Right kidney (tissue), 9 donors: ENCODE data around the gene SLC66A2.
"Not testable (repeated sequence)": the region's sequence is repeated elsewhere in the genome, so short reads cannot be mapped to it uniquely, and the experiment has no call there.

Experiments used
- DNase-seq: peaks from one replicate; pipeline ENCODE4 v3.0.0-alpha.2; 2016
- long read RNA-seq, 8 donors: transcript quantifications; one replicate each; lab custom pipeline, GENCODE V29; 2026

The SLC66A2 gene
- long read RNA-seq, donor 1, transcript PQLC1-211 (4 exons, 1,247 nt) = minor isoform, 5 of 22 reads
- long read RNA-seq, donor 1, transcript PQLC1-203 (6 exons, 2,555 nt) = major isoform, 13 of 22 reads
- long read RNA-seq, donor 1, partial matches to known transcripts = 0 of 22 reads
- long read RNA-seq, donor 1, other reads (novel, unspliced or antisense) = 0 of 22 reads
- long read RNA-seq, donor 2, transcript PQLC1-202 (5 exons, 2,475 nt) = major isoform, 6 of 9 reads
- long read RNA-seq, donor 2, partial matches to known transcripts = 0 of 9 reads
- long read RNA-seq, donor 2, other reads (novel, unspliced or antisense) = 0 of 9 reads
- long read RNA-seq, donor 3, partial matches to known transcripts = 0 of 2 reads
- long read RNA-seq, donor 3, other reads (novel, unspliced or antisense) = 0 of 2 reads
- long read RNA-seq, donor 4, transcript PQLC1-202 (5 exons, 2,475 nt) = major isoform, 5 of 9 reads
- long read RNA-seq, donor 4, partial matches to known transcripts = 0 of 9 reads
- long read RNA-seq, donor 4, other reads (novel, unspliced or antisense) = 0 of 9 reads
- long read RNA-seq, donor 5, transcript PQLC1-203 (6 exons, 2,555 nt) = minor isoform, 6 of 20 reads
- long read RNA-seq, donor 5, transcript PQLC1-211 (4 exons, 1,247 nt) = major isoform, 7 of 20 reads
- long read RNA-seq, donor 5, transcript PQLC1-202 (5 exons, 2,475 nt) = major isoform, 7 of 20 reads
- long read RNA-seq, donor 5, partial matches to known transcripts = 0 of 20 reads
- long read RNA-seq, donor 5, other reads (novel, unspliced or antisense) = 0 of 20 reads
- long read RNA-seq, donor 6, partial matches to known transcripts = 0 of 8 reads
- long read RNA-seq, donor 6, other reads (novel, unspliced or antisense) = 0 of 8 reads
- long read RNA-seq, donor 7 = 0 reads
- long read RNA-seq, donor 8, transcript PQLC1-203 (6 exons, 2,555 nt) = major isoform, 5 of 12 reads
- long read RNA-seq, donor 8, partial matches to known transcripts = 0 of 12 reads
- long read RNA-seq, donor 8, other reads (novel, unspliced or antisense) = 0 of 12 reads

DNA sequence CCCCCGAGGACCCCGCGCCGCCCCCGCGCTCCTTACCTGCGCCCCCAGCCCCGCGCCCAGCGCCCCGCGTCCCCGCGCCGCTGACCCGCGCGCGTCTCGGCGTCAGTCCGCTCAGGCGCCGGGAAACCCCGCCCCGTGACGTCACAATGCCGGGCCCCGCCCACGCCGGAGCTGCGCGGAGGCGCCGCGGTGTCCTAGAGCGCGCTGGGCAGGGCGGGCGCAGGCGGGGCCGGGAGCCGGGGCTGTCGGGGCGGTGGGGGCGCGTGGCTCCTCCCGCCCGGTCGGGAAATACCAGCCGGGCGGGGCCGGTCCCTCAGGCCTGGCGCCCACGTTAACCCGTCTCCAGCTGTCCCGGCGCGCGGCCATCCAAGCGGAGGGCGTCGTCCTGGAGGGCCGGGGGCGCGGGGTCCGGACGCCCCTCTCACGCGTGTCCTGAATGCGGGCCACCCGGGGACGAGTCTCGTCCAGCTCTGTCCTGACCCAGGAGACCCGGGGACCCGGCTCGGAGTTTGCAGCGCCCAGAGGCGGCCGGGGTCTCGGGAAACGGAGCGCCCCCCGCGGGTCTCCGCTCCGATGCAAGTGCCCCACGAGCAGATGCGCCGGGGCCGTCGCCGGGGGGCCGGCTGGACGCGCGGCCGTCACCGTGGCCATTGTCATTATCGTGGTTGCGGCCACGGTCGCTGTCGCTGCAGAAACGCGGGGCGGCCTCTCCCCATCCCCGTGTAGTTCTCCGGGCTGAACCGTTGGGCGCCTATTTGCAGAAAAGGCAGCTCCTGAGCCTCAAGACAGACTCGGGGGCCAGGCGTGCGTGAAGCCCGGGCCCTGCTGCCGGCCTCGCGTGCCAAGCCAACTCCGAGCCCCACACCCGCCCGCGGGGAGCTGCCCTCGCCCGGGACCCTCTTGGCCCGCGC, at the start of gene SLC66A2:
SLC66A2 (minus strand) TSS at position 109 of the 911 bp plus-strand sequence. CDS start 727 bp downstream, outside the sequence.
- DNase-seq = peak; percentile 83

DNA sequence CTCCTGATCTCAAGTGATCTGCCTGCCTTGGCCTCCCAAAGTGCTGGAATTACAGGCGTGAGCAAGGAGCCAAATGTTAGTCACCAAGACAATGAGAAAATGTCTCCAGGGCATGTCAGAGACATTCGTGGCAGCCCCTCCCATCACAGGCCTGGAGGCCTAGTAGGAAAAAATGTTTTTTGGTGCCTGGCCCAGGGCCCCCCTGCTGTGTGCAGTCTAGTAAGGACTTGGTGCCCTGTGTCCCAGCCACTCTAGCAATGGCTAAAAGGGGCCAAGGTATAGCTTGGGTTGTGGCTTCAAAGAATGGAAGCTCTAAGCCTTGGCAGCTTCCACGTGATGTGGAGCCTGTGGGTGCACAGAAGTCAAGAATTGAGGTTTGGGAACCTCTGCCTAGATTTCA, 49.4 kb upstream of the SLC66A2 start:
- no peak for DNase-seq

DNA sequence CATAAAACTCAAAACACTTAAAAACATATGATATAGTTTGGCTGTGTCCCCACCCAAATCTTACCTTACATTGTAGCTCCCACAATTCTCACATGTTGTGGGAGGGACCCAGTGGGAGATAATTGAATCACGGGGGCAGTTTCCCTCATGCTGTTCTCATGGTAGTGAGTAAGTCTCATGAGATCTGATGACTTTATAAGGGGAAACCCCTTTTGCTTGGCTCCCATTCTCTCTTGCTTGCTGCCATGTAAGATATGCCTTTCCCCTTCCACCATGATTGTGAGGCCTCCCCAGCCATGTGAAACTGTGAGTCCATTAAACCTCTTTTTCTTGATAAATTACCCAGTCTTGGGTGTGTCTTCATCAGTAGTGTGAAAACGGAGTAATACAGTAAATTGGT, 48.2 kb upstream of the SLC66A2 start:
- DNase-seq = not testable (repeated sequence)

DNA sequence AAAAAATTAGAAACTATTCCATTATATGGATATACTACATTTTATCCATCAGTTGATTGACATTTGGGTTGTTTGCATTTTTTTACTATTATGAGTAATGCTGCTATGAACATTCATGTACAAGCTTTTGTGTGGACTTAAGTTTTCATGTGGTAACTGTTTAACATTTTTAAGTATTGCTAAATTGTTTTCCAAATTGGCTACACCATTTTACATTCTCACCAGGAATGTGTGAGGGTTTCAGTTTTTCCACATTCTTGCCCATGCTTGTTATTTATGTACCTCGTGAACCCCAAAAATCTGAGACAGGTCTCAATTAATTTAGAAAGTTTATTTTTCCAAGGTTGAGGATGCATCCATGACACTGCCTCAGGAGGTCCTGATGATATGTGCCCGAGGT, 40.0 kb upstream of the SLC66A2 start:
- DNase-seq = no peak

DNA sequence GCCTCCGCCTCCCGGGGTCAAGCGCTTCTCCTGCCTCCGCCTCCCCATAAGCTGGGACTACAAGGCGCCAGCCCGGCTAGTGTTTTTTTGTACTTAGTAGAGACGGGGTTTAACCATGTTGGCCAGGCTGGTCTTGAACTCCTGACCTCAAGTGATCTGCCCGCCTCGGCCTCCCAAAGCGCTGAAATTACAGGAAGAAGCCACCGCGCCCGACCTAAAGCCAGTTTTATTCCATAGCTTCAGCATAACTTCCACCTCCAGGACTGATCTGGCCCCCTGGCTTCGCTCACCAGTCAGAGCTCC, 37.7 kb upstream of the SLC66A2 start:
- DNase-seq = no peak

DNA sequence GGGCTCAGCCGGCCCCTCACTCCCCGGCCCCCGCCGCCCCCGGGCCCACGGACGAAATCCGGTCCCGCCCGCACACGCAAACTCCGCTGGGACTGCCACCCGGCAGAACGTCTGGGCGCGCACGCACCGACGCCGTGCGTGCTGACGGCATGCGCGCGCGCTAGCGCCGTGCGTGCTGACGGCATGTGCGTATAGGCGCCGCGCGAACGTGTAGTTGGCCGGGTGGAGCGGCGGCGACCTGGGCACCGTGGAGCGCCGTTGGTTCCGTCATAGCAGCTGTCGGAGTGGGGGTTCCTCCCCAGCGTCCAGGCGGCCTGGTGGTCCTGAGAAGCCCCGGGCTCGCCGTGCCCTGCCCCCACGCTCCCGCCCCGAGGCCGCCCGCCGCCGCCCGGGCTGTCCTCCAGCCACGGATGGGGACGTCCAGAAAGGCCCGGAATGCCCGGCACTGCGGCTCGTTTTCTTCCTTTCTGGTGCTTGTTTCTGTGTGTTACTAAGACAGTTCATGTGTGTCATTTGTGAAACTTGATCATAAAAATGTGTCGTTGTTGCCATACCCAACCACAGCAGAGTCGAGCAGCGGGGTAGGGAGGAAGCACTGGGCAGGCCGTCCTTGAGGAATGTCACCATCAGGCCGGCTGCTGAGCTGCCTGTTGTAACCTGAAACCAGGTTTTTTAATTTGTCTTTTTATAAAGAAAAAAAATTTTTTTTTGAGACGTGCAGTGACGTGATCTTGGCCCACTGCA, 37.2 kb upstream of the SLC66A2 start, which contains the start of gene TXNL4A:
TXNL4A (minus strand) TSS at position 113 of the 744 bp plus-strand sequence. CDS start 171 bp downstream, outside the sequence.
- DNase-seq = peak; percentile 95

DNA sequence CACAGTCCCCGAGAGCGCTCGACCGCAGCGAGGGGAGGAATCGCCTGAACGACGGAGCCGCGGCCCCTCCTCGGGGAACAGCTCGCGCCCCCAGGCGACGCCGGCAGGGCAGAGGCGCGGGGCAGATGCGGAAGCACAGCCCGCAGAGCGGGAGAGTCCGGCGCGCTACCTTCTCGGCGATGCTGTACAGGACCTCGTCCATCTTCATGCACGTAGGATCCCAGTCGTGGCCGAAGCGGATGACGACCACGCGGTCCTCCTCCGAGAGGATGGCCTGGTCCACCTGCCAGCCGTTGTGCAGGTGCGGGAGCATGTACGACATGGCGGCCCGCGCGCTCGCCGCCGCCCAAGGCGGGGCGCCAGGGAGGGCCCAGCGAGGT, 36.6 kb upstream of the SLC66A2 start:
- DNase-seq = peak; percentile 88

DNA sequence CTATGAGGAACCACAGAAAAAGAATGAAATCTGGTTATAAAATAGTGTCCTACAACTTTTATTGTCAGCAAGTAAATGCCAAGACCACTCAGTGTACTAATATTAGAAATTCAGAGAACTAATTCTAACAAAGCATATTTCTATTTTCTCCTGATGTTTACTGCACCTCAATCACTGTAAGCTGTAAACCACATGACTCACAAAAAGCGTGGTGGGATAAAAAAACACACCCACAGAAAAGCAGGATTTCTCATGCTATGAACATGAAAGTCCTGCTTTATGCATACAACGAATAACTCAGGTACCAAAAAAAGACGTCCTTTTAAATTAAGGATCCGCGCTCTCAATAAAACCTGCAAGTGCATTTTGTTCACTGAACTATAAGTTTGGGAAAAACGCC, 36.1 kb upstream of the SLC66A2 start:
- DNase-seq = no peak

DNA sequence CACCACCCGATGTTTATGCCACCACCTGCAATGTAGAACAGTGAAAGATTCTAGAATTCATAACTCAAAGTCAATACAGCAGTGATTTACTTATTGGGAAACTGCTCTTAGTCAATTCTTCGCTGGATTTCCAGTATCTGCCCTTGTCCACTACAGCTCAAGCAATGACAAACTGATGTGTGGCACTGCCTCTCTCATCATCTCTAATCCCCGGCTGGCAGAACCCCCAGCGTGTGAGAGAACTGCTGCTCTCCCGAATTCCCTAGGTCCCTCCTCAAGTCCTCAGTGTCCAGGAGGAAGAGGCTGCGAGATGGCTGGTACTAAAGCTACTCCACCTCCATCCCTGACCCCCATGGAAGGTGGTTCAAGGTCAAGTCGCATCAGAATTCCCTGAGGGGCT, 35.3 kb upstream of the SLC66A2 start:
- no peak for DNase-seq

DNA sequence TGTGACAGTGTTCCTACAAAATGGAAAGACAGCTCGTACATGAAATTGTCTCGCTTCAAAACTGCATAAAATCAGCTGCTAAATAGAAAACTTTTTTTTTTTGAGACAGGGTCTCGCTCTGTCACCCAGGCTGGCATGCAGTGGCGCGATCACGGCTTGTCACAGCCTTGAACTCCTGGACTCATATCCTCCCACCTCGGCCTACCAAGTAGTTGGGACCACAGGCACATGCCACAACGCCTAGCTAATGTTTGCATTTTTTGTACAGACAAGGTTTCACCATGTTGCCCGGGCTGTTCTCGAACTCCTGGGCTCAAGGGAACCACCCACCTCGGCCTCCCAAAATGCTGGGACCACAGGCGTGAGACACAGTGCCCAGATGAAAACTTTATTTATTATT, 33.7 kb upstream of the SLC66A2 start:
- no peak for DNase-seq

DNA sequence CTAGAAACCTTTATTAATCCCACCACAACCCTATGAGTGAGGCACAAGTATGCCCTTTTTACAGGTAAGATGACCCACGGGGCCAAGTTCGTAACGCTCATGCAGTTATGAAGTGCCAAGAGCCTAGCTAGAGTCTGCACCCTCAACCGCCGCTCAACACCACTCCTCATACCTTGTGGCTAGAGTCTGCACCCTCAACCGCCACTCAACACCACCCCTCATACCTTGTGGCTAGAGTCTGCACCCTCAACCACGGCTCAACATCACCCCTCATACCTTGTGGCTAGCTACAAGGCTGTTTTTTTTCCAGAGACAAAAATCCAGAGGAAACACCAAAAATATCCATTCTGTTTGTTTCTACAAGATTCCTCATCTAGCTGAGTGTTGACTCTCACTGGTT, 32.3 kb upstream of the SLC66A2 start:
- DNase-seq = no peak

DNA sequence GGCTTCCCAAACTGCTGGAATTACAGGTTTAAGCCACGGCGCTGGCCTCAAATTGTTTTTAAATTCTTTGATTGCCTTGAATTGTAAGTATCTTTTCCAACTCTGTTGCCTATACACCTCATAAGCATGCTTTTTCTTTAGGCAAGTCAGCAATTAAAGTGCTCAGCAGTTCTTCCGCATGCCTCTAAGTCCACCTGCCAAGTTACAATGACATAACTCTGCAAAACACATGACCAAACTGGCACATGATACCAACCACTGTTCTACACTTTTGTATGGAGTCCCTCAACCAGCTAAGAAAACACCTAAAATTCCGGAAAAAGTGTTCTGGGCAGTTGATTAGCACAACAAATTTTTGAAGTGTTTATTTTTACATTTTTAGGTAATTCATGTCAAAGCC, 31.8 kb upstream of the SLC66A2 start:
- DNase-seq = no peak

DNA sequence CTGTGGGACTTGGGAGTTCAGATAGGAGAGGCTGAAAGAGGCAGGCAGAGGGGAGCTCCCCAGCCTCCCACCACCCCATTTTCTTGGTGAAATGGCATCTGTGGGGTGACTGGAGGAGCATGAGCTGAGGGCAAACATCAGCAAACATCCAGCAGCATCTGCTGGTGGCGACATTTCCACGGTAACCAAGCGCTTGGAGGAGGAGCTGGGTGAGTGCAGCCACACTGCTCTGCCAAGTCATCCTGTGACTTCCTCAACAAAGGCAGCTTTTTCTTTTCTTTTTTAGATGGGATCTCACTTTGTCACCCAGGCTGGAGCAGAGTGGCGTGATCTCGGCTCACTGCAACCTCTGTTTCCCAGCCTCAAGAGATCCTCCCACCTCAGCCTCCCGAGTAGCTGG, 31.3 kb upstream of the SLC66A2 start:
- no peak for DNase-seq

DNA sequence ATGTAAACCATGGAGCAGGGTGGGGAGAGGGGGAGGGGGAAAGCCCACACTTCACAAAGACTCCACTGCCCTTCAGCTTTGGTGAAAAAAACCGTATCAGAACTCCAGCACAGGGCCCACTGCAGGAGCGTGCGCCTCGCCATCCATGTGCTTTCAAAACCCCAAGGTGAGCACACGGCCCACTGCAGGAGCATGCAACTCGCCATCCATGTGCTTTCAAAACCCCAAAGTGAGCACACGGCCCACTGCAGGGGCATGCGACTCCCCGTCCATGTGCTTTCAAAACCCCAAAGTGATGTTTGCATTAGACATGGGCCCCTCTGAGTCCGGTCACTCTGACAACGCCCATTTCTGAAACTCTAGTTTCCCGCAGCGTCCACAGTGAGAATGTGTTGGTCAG, 29.1 kb upstream of the SLC66A2 start:
- no peak for DNase-seq

DNA sequence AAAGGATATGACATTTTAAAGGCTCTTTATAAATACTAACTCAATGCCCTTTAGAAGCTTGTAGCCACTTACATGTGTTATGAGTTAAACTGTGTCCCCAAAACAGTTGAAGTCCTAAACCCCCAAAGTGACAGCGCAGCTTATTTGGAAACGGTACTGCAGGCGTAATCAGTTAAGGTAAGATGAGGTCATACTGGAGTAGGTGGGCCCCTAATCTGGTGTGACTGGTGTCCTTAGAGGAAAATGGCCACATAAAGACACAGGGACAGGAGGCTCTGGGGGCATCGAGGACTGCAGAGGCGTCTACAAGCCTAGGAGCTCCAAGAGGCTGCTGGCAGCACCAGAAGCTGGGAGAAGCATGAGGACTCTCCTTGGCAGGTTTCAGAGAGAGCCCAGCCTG, 28.4 kb upstream of the SLC66A2 start:
- DNase-seq = no peak

DNA sequence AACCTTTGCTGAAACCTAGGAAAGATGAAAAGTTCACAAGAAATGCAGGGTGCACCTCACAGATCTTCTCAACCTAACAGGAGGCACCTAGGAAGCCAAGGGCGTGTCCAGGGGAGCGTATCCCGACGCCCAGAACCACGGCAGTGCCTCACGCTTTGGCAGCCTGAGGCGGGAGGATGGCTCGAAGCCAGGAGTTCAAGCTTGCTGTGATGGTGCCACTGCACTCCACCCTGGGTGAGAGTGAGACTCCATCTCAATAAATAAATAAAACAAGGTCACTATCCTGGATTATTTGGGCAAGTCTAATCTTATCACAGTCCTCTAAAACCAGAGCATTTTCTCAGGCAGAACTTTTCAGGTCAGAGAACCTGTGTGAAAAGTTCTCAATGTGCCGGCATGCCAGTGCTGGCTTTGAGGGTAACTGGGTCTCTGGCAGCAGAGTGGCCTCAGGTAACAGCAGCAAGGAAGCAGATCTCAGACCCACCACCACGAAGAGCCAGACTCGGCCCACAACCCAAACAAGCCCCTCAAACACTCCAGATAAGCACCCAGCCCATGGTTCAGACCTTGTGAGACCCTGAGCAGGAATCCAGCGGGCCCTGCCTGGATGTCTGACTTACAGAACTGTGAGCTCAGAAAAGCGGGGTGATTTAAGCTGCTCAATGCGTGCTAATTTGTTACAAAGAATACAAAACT, 24.7 kb upstream of the SLC66A2 start:
- DNase-seq = no peak

DNA sequence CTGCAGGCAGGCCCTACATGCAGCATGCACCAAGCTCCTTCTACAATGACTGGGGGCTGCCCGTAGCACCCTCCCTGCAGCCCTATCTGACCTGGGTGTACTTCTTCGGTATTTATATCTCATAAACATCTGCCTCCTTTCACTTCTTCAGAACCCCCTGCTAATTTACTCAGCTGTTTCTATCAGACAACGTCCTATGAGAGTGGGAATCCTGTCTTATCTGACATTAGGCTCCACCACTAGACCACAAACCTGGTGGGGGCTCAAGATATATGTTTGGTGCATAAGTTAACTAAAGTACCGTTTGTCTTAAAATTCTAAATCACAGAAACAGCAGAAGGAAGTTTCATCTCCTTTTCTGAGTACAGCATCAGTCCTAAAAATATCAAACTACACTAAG, 23.6 kb upstream of the SLC66A2 start:
- no peak for DNase-seq

DNA sequence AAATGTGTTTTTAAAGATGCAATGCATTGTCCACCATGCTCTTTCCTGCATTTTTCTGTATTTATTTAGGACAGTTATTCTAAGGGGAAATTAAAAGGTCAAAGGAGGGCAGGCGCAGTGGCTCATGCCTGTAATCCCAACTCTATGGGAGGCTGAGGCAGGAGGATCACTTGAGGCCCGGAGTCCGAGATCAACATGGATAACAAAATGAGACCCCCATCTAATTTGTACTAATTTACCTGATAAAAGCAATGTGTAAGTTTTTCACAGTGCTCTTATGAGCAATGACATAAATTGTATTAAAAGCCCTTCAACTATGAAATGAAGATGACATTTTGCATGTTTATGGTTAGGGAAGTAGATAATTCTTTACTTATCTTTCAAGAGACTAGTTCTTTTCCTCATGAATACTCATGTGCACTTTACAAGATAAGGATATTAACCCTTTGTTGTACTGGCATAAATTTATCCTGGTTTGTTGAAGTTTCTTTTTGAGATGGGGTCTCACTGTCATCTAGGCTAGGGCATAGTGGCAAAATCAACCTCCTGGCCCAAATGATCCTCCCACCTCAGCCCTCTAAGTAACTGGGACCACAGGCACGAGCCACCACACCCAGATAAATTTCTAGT, 22.7 kb upstream of the SLC66A2 start:
- DNase-seq = no peak

DNA sequence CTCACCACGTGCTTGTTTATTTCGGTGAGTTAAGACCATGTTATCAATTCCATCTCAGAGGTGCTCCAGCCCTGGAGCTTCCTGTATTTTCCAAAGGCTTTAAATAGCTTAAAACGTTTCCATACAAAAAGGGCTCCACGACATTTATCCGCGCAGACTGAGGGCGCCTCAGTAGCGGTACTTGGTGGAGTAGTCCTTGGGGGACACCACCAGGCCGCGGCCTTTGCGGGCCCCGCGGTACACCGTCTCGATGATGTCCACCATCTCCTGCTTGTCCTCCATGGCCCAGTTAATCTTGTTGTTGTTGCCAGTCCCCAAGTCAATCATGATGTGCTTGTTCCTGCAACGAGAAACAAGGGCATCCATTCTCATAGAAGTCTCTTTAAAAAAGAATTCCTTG, 22.1 kb upstream of the SLC66A2 start:
- DNase-seq = no peak

DNA sequence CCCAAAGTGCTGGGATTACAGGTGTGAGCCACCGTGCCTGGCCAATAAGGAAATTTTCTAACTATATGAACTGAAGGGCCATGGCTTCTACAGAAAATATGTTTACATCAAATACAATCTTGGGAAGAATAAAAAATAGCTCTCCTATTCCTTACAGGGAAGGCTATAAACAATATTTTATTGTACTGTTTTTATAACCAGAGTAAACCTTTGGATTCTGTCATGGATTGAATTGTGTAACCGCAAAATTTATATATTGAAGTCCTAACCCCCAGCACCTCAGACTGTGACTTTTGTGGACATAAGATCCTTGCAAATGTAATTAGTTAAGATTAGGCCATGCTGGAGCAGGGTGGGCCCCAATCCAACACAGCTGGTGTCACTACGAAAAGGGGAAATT, 21.3 kb upstream of the SLC66A2 start:
- no peak for DNase-seq
